GM18499 (cell line): ENCODE data around the gene PRKD1.
"Not testable (repeated sequence)": the region's sequence is repeated elsewhere in the genome, so short reads cannot be mapped to it uniquely, and the experiment has no call there.

Experiments used
- ATAC-seq: cut with Tn5 transposase; IDR thresholded peaks from one replicate; pipeline ENCODE4 v1.9.1; 2021; ENCODE audit warnings: moderate number of reproducible peaks; ENCODE audit not compliant: insufficient read depth, unreplicated experiment

Gene PRKD1

GRCh38 chr14:29803045-29803444 is 124.6 kb downstream of the PRKD1 start:
- no peak for ATAC-seq

DNA sequence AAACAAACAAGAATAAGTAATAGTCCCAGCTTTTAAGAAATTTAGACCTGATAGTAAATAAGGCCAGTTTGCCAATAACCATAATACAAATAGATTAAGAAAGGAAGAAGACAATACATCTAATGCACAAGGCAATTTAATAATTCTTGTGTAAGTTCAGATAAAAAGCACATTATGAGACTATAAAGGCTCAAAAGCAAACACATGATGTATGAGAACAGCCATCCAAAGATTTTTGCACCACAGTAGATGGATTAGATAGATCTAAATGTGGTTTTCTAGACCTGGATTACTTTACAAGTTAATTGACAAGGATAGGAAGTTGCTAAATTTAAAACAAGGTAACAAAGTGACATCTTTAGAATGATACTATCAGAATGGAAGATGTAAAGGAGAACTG is 125.4 kb downstream of the PRKD1 start:
- no peak for ATAC-seq

DNA sequence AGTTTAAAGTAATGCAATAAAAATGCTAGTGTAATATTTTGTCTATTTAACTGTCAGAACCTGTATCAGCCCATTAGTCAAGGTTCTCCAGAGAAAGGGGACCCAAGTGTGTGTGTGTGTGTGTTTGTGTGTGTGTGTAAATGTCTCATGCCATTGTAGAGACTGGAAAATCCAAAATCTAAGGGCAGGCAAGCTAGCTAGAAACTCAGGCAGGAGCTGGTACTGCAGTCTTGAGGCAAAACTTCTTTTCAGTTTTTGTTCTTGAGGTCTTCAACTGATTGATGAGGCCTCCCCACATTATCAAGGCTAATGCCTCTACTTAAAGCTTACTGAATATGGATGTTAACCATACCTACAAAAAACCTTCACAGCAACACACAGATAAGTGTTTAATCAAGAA is 126.7 kb downstream of the PRKD1 start:
- no peak for ATAC-seq

GRCh38 chr14:29799464-29800095 is 128.1 kb downstream of the PRKD1 start:
- ATAC-seq: peak; percentile 94

DNA sequence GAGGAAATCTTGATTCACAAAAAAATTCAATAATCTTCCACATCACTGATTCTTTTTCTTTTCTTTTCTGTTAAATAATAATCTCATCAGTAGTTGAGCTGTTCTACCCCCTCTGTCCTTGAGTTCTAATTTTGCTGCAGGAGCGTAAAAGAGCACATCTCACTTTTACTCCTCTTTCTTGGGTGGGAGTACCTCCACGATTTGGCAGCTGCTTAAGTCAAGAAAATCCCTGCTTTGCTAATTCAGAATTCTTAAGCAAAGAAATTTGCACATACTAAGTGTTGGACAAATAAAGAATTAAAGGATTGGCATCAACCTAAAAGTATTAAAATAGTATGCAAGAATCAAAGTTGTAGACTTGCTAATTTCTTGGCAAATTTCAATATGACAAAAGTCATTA is 128.8 kb downstream of the PRKD1 start:
- no peak for ATAC-seq

DNA sequence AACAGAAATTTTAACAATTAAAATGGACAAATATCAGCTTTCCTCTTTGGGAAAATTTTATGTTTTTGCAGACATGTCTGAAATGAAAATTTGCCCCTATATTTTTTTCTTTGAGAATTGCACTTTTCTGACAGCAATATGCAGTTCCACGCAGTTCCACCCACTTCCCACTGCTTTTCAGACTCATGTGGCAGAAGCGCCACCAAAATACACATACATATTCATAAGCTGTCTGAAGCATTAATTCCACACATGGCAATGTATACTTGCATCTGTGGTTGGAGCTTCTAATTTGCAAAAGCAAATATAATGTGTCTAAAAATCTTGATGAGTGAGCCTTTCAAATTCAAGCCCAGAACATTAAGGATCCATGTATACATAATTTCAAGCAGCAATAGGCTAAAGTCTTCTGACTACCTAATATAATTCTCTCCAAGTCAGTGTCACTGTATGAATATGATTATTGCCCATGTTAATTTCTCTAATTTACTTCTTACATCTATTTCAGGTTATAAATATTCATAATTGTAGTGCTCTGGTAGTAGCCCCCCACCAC is 129.5 kb downstream of the PRKD1 start:
- ATAC-seq: no peak

GRCh38 chr14:29796853-29797252 is 130.8 kb downstream of the PRKD1 start:
- ATAC-seq: no peak

DNA sequence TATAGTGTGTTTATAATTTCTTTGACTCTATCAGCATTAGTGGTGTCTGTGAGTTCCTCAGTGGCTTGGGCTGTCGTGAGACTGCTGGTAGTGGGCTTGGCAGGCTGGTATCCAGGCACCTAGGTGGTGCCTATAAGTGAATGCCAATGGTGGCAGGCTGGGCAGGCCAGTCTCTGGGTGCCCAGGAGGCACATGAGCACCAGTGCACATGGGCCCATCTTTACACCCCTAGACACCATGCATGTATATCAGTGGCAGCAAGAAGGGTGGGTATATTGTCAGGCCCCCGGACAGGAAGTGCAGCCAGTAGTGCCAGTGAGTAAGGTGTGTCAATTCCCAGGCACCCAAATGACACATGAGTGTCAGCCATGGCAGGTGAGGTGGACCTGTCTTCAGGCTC is 138.2 kb downstream of the PRKD1 start:
- no peak for ATAC-seq

GRCh38 chr14:29788093-29788492 is 139.6 kb downstream of the PRKD1 start:
- no peak for ATAC-seq

DNA sequence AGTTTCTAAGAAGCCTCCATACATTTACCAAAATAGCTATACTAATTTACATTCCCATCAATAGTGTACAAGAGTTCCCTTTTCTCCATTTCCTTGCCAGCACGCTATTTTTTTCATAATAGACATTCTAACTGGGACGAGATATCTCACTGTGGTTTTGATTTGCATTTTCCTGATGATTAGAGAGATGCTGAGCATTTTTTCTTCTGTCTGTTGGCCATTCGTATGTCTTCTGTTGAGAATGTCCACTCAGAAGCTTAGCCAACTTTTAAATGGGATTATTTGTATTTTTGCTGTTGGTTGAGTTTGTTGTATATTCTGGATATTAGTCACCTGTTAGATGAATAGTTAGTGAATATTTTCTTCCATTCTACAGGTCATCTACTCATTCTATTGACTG is 144.1 kb downstream of the PRKD1 start:
- no peak for ATAC-seq

GRCh38 chr14:29782041-29782440 is 145.6 kb downstream of the PRKD1 start:
- no peak for ATAC-seq

DNA sequence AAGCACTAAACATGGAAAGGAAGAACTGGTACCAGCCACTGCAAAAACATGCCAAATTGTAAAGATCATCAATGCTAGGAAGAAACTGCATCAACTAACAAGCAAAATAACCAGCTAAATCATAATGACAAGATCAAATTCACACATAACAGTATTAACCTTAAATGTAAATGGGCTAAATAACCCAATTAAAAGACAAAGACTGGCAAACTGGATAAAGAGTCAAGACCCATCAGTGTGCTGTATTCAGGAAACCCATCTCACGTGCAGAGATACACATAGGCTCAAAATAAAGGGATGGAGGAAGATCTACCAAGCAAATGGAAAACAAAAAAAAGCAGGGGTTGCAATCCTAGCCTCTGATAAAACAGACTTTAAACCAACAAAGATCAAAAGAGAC is 150.5 kb downstream of the PRKD1 start:
- ATAC-seq: not testable (repeated sequence)

DNA sequence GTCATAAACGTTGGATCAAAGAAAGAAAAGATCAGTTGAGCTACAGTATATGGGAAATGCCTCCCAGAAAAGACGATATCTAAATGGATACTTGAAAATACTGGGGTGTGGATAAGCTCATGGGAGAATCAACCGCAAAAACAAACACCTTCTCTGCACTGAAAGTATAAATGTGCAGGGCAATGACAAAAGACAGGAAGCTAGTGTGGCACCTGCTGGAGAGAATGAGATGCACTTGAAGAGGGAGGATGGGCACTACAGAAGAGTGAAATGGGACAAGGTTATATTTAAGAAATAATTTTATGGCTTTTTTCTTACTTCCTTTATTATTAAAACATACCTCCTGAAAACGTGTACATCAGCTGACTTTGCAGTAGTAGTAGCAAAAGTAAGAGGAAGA is 153.7 kb downstream of the PRKD1 start:
- ATAC-seq: no peak

GRCh38 chr14:29763342-29763858 is 164.2 kb downstream of the PRKD1 start:
- no peak for ATAC-seq

DNA sequence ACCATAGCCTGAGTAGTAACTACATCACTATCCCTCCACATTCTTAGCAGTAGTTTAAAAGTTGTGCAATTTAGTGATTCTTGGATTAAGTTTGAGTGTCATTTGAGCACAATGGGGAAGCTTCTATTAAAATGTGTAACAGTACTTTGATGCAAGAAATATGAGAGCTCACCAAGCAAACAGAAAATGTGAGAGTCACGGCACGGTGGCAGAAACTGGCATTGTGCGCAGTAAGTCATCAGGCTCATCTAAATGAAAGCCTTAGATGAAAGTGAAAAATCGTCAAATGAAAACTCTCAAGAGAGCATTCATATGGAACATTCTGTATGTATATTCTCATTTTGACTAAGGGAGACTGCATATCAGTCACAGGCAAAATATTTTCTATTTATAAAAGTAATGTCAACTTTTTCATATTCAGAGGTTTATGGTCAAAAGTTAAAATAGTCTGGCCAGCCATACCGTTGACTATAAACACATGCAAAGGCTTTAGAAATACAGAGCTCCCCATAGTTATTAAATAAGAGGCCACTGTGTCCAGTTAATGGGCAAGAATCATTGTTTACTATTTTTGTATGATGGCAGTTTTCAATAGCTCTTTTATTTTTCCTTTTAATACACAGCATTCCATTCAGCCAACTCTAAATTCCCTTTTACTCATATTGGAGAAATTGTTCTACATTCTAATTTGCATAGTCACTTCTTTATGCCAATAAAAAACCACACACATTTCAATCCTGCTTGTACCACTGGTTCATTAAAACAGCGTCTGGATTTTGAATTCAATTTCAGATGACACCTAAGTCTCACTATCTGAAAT is 167.9 kb downstream of the PRKD1 start:
- ATAC-seq: peak; percentile 89

GRCh38 chr14:29757711-29758233 is 169.9 kb downstream of the PRKD1 start:
- no peak for ATAC-seq

DNA sequence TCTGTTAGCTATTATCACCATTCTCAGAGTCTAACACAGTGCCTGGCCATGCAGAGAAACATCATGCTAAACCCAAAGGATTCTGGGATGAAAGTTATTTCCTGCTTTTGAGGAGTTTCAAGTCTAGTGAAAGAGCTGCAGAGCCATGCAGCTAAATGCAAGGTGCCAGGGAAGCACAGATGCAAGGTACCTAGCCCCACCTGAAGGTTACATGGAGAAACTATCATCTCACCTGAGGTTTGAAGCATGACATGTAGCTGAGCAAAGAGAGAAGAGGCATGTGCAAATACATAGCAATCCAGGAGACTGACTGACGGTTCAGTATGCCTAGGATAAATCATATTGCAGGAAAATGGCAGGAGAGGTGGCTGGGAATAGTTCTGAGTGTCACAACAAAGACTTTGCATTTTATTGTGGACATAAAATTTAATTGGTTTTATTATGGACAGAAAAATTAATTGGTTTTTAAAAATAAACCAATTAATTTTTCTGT is 170.4 kb downstream of the PRKD1 start:
- no peak for ATAC-seq

- no peak for ATAC-seq
Observed at GRCh38 chr14:29756019-29756385, 171.6 kb downstream of the PRKD1 start.

DNA sequence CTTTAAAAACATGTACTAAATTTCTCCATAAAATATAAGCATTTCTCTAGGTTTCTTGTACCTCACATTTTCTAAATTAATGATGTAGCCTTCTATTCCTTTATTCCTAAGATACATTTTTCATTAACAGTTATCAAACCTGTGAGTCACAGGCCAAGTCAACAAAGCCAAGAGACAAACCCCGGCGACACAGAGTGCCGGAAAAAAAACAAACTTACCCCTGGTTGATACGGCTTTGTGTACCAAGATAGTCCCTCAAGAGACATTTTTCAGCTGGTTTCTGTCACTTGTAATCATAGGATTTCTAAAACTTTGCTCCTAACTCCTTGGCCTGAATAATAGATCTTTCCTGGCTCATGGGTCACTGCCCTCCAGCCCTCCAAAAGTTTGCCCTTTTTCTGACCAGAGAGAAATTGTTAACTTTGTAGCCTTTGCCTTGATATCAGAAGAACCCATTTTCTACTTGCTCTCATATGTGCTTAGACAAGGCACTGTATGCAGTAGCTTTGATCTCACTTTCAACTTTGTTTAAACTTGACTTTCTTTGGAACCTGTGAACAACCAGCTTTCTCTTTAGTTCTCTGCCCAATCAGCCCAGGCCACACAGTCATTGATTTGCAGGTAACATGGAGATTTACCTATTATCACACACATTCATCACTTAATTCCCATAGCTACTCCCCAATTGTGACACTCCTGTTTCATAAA is 172.2 kb downstream of the PRKD1 start:
- no peak for ATAC-seq

GRCh38 chr14:29754134-29754533 is 173.5 kb downstream of the PRKD1 start:
- ATAC-seq: no peak
